Sigmoid colon (tissue), 7 donors: Measurements from ENCODE around the gene DSTN. TPM values are rescaled to one million over a fixed set of nuclear protein-coding genes. Genes with fewer than 3 reads are reported as not detected.

Experiments used
- DNase-seq: peaks from one replicate; pipeline ENCODE4 v3.0.0-alpha.2; 2019
- H3K27ac ChIP-seq, 4 donors: fragments of 200-600 bp; sonication (generic); one replicate each; pipeline ENCODE4 v1.5.1; 2016 to 2019; ENCODE audit warnings: mild to moderate bottlenecking in 1 of 4
- H3K27me3 ChIP-seq, 3 donors: fragments of 200-600 bp; sonication (generic); one replicate each; pipeline ENCODE4 v1.5.1; 2019; ENCODE audit warnings: mild to moderate bottlenecking in 1 of 3
- H3K36me3 ChIP-seq, 4 donors: fragments of 200-600 bp; sonication (generic); one replicate each; pipeline ENCODE4 v1.5.1; 2016 to 2019
- H3K4me1 ChIP-seq, 4 donors: fragments of 200-600 bp; sonication (generic); one replicate each; pipeline ENCODE4 v1.5.1; 2017 to 2019
- H3K4me3 ChIP-seq, 4 donors: fragments of 200-600 bp; sonication (generic); one replicate each; pipeline ENCODE4 v1.5.1; 2017 to 2019; ENCODE audit warnings: mild to moderate bottlenecking in 2 of 4, moderate library complexity in 1 of 4
- H3K9me3 ChIP-seq, 4 donors: fragments of 200-600 bp in 3 of 4; sonication (generic) in 3 of 4; one replicate each; pipeline versions ENCODE4 v1.5.1 to v1.6.1; 2013 to 2019
- CTCF ChIP-seq, 4 experiments: fragments of 450-650 bp in 3 of 4; fragments of 200-600 bp in 1 of 4; IDR thresholded peaks; one replicate each; pipeline ENCODE4 v1.5.1; 2016 to 2019; ENCODE audit warnings: antibody characterized with exemption in 4 of 4, mild to moderate bottlenecking in 3 of 4, moderate library complexity in 2 of 4
- EP300 ChIP-seq, 4 donors: sonication (generic); formaldehyde crosslinking; IDR thresholded peaks; one replicate each; pipeline ENCODE4 v1.6.1; 2017; ENCODE audit warnings: antibody characterized with exemption in 4 of 4
- POLR2A ChIP-seq, 2 donors: fragments of 450-650 bp; IDR thresholded peaks; one replicate each; pipeline ENCODE4 v1.6.1; 2016; ENCODE audit warnings: antibody characterized with exemption in 2 of 2, mild to moderate bottlenecking in 2 of 2, moderate library complexity in 2 of 2
- POLR2AphosphoS5 ChIP-seq, 4 donors: sonication (generic); formaldehyde crosslinking; IDR thresholded peaks; one replicate each; pipeline ENCODE4 v1.6.1; 2017; ENCODE audit warnings: antibody characterized with exemption in 4 of 4
- WGBS, 2 donors: extraction: QIAGEN DNeasy Blood & Tissue Kit; methylation state at CpG; one replicate each; pipeline ENCODE4 v1.1.7; 2013; 5-methylcytosine and 5-hydroxymethylcytosine counted together
- intact Hi-C: fragments of 100-400 bp; cut with DNase I; formaldehyde crosslinking; loops from one replicate; pipeline ENCODE4 v1.15.1; 2023
- polyA plus RNA-seq, 3 donors: library from polyadenylated mRNA; stranded (reverse); fragments of 200-250 nt; gene quantifications; one replicate each; pipeline ENCODE4 v1.2.3, GENCODE V29; 2013
- total RNA-seq, 4 donors: library from RNA; depleted of rRNA; stranded (reverse); fragments of >200 nt; gene quantifications; one replicate each; pipeline ENCODE4 v1.1.0, GENCODE V29; 2016
- donor health status: healthy with polysubstance abuse.
- donor health status: Bipolar disorder and iron deficiency.
- donor health status: healthy.

DSTN gene
- total and polyA plus RNA-seq, 7 donors, result 429 to 2,237 (median 1,872) TPM

DNA sequence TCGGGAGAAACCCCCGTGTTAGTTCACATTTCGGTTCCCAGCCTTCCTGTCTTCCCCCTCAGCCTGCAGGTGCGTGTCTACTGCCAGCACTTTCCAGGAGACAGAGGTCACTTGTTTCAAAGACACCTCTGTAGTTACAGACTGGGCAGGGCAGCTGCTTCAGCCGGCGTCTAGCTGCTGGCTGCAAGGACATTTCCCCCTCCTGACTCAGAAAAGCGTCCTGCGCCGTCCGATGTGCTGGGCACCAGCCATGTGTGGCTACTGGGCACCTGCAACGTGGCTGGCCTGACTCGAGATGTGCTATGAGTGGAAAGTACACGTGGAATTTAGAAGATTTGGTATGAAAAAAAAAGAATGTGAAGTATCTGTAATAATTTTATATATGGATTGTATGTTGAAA is 74.6 kb downstream of the DSTN start:
- no peaks in the 10 kb centered on the region for H3K27me3 ChIP-seq
- no peak for DNase-seq
- H3K27ac ChIP-seq, result peak overlapping the region; percentile 2 to 69 (median 48)
- TF ChIP-seq POLR2AphosphoS5 (IDR thresholded peaks at IDR 0.05) (no peak), EP300 (IDR thresholded peaks at IDR 0.05) (no peak), POLR2A (IDR thresholded peaks at IDR 0.05) (no peak), CTCF (IDR thresholded peaks at IDR 0.05) (no peak)
- H3K9me3 ChIP-seq, result no peaks in the 10 kb centered on the region
- intact Hi-C loops, result no loop called here
- H3K4me1 ChIP-seq, result peaks cover 0 to 70% (median 59%) of the 10 kb centered on the region in 4 donors
- peaks cover 0 to 31% (median 11%) of the 10 kb centered on the region in 4 donors for H3K36me3 ChIP-seq
- 19 to 68% methylated on average over 13 of the region's 13 CpGs for WGBS, 2 donors
- H3K4me3 ChIP-seq, result no peak overlapping the region

DNA sequence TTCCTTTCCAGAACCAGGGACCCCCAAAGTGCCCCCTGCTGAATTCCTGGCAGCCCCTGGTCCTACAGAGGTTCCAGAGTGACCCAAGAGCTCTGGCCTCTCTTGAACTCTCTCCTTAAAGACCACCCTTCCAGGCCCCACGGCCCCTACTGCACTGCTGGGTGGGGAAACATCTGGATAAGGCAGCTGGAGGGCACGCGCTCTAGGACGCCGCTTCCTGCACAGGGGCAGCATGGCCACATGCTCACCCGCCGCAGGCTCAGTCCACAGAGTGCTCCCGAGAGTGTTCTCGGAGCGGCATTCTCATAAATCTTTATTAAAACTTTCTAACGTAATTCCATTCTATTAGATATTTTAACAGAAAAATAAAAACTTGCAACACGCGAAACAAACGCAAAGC is 75.1 kb downstream of the DSTN start:
- DNase-seq, result no peak
- peaks cover 0 to 76% (median 61%) of the 10 kb centered on the region in 4 donors for H3K4me1 ChIP-seq
- TF ChIP-seq CTCF (IDR thresholded peaks at IDR 0.05), result no peak
- no peak for TF ChIP-seq POLR2AphosphoS5 (IDR thresholded peaks at IDR 0.05)
- TF ChIP-seq EP300 (IDR thresholded peaks at IDR 0.05), result no peak
- no peak for TF ChIP-seq POLR2A (IDR thresholded peaks at IDR 0.05)
- no peaks in the 10 kb centered on the region for H3K9me3 ChIP-seq
- WGBS, 2 donors, result 92 to 95% methylated on average over 14 of the region's 14 CpGs
- no peaks in the 10 kb centered on the region for H3K27me3 ChIP-seq
- H3K36me3 ChIP-seq, result peaks cover 0 to 28% (median 11%) of the 10 kb centered on the region in 4 donors
- intact Hi-C loops, result no loop called here
- peak overlapping the region; percentile 2 to 69 (median 48) for H3K27ac ChIP-seq
- no peak overlapping the region for H3K4me3 ChIP-seq

DNA sequence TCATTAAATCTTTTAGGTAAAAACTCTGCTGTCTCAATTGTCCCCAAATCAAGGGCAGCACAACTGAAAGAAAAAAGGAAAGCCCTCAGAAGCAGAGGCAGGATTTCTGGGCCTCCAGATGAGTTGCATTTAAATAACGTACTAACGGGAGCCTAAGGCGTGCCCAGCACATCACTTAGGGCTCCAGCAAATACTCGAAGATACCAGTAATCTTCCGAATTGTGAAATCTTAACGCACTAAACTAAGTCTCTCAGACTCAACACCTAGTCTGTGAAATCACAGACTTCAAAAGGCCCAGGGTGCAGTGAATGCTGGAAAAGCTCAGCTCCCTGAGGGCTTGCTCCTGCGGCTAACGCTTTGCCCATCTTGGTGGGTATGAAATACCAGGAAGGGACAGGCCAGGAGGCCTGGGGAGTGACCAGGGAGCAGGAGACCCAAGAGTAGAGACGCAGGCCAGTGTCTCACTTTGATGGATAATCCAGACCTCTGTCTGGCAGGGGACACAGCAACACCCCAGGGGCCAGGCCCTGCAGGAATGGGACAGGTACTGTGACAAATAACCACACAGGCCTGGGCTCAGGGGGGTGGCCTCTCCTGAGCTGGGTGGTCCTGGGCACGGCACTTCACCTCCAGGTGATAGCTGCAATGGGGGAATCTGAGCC is 75.8 kb downstream of the DSTN start:
- WGBS, 2 donors, result 74 to 91% methylated on average over 10 of the region's 10 CpGs

GRCh38 chr20:17646209-17646960 is 76.5 kb downstream of the DSTN start:
- H3K27me3 ChIP-seq, result no peaks in the 10 kb centered on the region
- no peaks in the 10 kb centered on the region for H3K9me3 ChIP-seq
- DNase-seq, result peak; percentile 65
- peak overlapping the region; percentile 40 to 69 (median 48) for H3K27ac ChIP-seq
- 40 to 67% methylated on average over 14 of the region's 14 CpGs for WGBS, 2 donors
- H3K4me3 ChIP-seq, result no peak overlapping the region
- intact Hi-C loops, result no loop called here
- H3K4me1 ChIP-seq, result peaks cover 0 to 80% (median 75%) of the 10 kb centered on the region in 4 donors
- no peak for TF ChIP-seq POLR2A (IDR thresholded peaks at IDR 0.05)
- TF ChIP-seq CTCF (IDR thresholded peaks at IDR 0.05), result no peak
- TF ChIP-seq EP300 (IDR thresholded peaks at IDR 0.05), result no peak
- no peak for TF ChIP-seq POLR2AphosphoS5 (IDR thresholded peaks at IDR 0.05)
- peaks cover 0 to 15% (median 5%) of the 10 kb centered on the region in 4 donors for H3K36me3 ChIP-seq

More for the DNA sequence above, 75.8 kb downstream of the DSTN start:
- intact Hi-C loops, result no loop called here
- TF ChIP-seq POLR2A (IDR thresholded peaks at IDR 0.05) (no peak), POLR2AphosphoS5 (IDR thresholded peaks at IDR 0.05) (no peak), CTCF (IDR thresholded peaks at IDR 0.05) (no peak), EP300 (IDR thresholded peaks at IDR 0.05) (no peak)
- peaks cover 0 to 22% (median 10%) of the 10 kb centered on the region in 4 donors for H3K36me3 ChIP-seq
- peak overlapping the region; percentile 13 to 69 (median 48) for H3K27ac ChIP-seq
- no peaks in the 10 kb centered on the region for H3K9me3 ChIP-seq
- no peak overlapping the region for H3K4me3 ChIP-seq
- DNase-seq, result no peak
- no peaks in the 10 kb centered on the region for H3K27me3 ChIP-seq
- H3K4me1 ChIP-seq, result peaks cover 0 to 78% (median 68%) of the 10 kb centered on the region in 4 donors
